Measurements from ENCODE around the gene CHST14. TPM values are rescaled to one million over a fixed set of nuclear protein-coding genes. Genes with fewer than 3 reads are reported as not detected.
"Not testable (repeated sequence)": the region's sequence is repeated elsewhere in the genome, so short reads cannot be mapped to it uniquely, and the experiment has no call there.

CHST14 gene
- total RNA-seq, 2 donors from 2014 or later = 9.1 to 14.7 TPM

DNA sequence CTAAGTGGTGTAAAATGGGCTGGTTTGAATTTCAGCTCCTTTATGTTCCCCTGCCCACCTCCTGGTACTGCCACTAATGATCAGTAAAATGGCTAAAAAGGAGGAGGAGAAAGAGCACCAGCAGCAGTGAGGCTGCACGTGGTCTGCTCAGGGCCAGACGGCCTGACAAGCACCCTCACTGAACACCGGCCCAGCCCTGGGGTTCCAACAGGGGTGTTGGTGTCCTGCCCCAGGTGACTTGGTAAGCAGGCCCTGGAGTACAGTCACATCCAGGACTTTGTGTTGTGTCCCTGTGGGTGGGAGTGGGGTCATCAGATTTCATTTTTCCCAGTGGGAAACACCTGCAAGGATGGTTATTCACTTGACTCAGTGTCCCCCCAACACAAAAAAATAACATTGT, 24.6 kb upstream of the CHST14 start:
- Mint-ChIP-seq H3K27me3 (no peaks in the 10 kb centered on the region), H3K4me3 (no peak overlapping the region), H3K4me1 (ENCODE audit: low read depth in 2 of 2) (peaks cover 43 to 46% of the 10 kb centered on the region in 2 donors), H3K36me3 (no peaks in the 10 kb centered on the region), H3K9me3 (no peaks in the 10 kb centered on the region), H3K27ac (no peak overlapping the region)
- DNase-seq (ENCODE audit: low spot score) (no peak), ATAC-seq (no peak)

DNA sequence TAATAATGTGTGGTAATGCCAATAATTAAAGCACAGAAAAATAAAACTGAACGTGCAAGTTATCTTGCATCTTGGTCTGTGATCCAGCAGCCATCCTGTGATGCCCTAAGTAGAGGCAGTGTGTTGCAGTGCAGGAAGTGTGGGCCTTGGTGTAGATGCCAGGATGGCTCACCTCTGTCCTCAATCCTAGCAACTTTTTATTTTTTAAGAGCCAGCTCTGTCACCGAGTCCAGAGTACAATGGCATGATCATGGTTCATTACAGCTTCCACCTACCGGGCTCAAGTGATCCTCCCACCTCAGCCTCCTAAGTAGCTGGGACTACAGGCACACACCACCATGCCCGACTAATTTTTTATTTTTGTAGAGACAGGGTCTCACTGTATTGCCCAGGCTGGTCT, 22.4 kb upstream of the CHST14 start:
- Mint-ChIP-seq H3K9me3 (no peaks in the 10 kb centered on the region), H3K4me3 (no peak overlapping the region), H3K27me3 (no peaks in the 10 kb centered on the region), H3K27ac (no peak overlapping the region), H3K4me1 (ENCODE audit: low read depth in 2 of 2) (peaks cover 54 to 61% of the 10 kb centered on the region in 2 donors), H3K36me3 (no peaks in the 10 kb centered on the region)
- ATAC-seq (no peak), DNase-seq (ENCODE audit: low spot score) (peak; percentile 38)

DNA sequence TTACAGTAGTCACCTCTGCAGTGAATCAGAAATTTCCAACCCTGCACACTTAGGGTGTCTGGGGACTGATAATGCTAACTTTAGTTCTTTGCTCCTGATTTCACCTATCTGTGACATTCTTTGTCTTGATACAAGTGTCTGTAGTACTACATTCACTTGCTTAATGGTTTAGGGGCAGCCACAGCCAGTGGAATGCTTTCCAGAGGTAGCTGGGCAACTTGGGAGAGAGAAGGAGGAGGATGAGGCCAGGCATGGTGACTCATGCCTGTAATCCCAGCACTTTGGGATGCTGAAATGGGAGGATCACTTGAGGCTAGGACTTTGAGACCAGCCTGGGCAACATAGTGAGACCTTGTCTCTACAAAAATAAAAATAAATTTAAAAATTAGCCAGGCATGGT, 21.5 kb upstream of the CHST14 start:
- peaks cover 54 to 61% of the 10 kb centered on the region in 2 donors for H3K4me1 Mint-ChIP-seq (ENCODE audit: low read depth in 2 of 2)
- H3K27me3 Mint-ChIP-seq = no peaks in the 10 kb centered on the region
- peak overlapping the region; percentile 40 to 50 for H3K27ac Mint-ChIP-seq
- ATAC-seq (no peak), DNase-seq (ENCODE audit: low spot score) (no peak)
- no peak overlapping the region for H3K4me3 Mint-ChIP-seq
- no peaks in the 10 kb centered on the region for H3K36me3 Mint-ChIP-seq
- no peaks in the 10 kb centered on the region for H3K9me3 Mint-ChIP-seq

DNA sequence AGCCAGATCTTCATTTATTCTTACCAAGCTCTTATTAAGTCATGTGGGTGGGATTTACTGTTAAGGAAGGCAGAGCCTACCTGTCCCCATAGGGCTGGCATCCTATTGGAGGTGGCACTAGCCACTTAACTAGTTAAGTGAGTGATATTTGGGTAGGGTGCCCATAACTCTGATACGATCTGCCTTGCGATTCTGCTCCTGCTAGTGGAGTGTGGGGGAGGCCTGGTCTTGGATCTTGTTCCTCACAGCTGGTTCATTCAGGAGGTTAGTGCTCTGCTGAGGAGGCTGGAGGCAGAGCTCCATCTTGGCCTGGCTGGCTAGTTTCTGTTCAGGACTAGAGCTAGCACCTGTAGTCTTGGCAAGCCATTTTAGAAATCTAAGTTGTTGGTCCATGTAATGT, 20.7 kb upstream of the CHST14 start:
- Mint-ChIP-seq H3K4me1 (ENCODE audit: low read depth in 2 of 2) (peaks cover 54 to 59% of the 10 kb centered on the region in 2 donors), H3K27me3 (no peaks in the 10 kb centered on the region), H3K9me3 (no peaks in the 10 kb centered on the region), H3K27ac (peak overlapping the region; percentile 40 to 50), H3K36me3 (no peaks in the 10 kb centered on the region), H3K4me3 (no peak overlapping the region)
- no peak for ATAC-seq
- peak; percentile 8 for DNase-seq (ENCODE audit: low spot score)

- H3K27me3 Mint-ChIP-seq = no peaks in the 10 kb centered on the region
- ATAC-seq = no peak
- H3K4me3 Mint-ChIP-seq = peak overlapping the region; percentile 78
- H3K4me1 Mint-ChIP-seq (ENCODE audit: low read depth in 2 of 2) = peaks cover 55 to 63% of the 10 kb centered on the region in 2 donors
- H3K36me3 Mint-ChIP-seq = no peaks in the 10 kb centered on the region
- peak overlapping the region; percentile 81 to 86 for H3K27ac Mint-ChIP-seq
- DNase-seq (ENCODE audit: low spot score) = no peak
- H3K9me3 Mint-ChIP-seq = no peaks in the 10 kb centered on the region
These were observed 19.1 kb upstream of the CHST14 start for GRCh38 chr15:40451527-40452158.

DNA sequence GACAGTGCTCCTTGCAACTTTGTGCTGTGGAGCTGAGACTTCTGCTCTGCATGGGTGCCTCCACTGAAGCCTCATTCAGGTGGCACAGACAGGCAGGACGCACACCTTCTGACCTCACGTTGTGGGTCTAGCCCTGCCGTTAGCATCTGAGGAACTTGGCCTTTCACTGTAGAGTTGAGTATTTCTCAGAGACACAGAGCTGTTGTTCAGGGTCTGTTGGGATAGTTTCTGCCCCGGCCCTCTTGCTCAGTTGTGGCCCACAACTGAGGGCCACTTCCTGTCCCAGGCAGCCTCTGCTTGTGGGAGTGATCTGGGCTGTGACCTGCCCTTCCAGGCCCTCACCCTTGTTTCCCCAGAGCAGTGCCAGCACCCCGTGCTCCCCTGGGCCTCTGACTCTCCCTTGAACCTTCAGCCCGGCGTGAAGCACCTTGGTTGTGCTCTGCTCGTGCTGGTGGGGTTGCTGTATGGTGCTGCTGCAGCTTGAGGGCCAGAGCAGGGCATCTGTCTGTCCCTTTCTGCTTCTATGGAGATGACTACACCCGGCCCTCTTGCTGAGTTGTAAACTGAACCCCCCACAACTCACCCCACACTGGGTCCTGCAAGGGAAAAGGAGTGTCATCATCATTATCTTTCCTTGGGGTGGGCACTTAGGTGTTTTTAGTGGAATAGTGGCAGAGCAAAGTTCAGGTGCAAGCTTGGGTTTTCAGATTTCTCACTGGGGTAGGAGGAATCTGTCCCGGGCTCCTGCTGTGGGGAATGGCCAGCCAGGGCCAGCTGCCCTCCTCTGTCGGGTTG, 18.3 kb upstream of the CHST14 start:
- no peaks in the 10 kb centered on the region for H3K9me3 Mint-ChIP-seq
- peaks cover 59 to 63% of the 10 kb centered on the region in 2 donors for H3K4me1 Mint-ChIP-seq (ENCODE audit: low read depth in 2 of 2)
- peak overlapping the region; percentile 81 to 86 for H3K27ac Mint-ChIP-seq
- ATAC-seq = peak; percentile 76 to 80
- no peaks in the 10 kb centered on the region for H3K36me3 Mint-ChIP-seq
- peak overlapping the region; percentile 78 for H3K4me3 Mint-ChIP-seq
- DNase-seq (ENCODE audit: low spot score) = no peak
- H3K27me3 Mint-ChIP-seq = no peaks in the 10 kb centered on the region

DNA sequence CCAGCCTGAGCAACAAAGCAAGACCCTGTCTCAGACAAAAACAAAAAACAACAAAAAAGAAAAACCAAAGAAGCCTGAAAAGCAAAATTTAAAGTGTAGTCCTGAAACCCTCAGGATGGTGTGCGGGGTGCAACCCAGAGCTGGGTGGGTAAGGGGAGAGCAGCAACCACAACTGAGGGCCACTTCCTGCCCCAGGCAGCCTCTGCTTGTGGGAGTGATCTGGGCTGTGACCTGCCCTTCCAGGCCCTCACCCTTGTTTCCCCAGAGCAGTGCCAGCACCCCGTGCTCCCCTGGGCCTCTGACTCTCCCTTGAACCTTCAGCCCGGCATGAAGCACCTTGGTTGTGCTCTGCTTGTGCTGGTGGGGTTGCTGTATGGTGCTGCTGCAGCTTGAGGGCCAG, 16.8 kb upstream of the CHST14 start:
- H3K27me3 Mint-ChIP-seq, H3K36me3 Mint-ChIP-seq, H3K9me3 Mint-ChIP-seq: not testable (repeated sequence)
- Mint-ChIP-seq H3K4me1 (ENCODE audit: low read depth in 2 of 2) (peaks cover 59 to 63% of the 10 kb centered on the region in 2 donors), H3K27ac (peak overlapping the region; percentile 81 to 86), H3K4me3 (peak overlapping the region; percentile 78)
- peak; percentile 55 for DNase-seq (ENCODE audit: low spot score)
- peak; percentile 74 to 78 for ATAC-seq

- Mint-ChIP-seq H3K27me3 (no peaks in the 10 kb centered on the region), H3K4me3 (peak overlapping the region; percentile 78), H3K36me3 (no peaks in the 10 kb centered on the region), H3K9me3 (no peaks in the 10 kb centered on the region), H3K4me1 (ENCODE audit: low read depth in 2 of 2) (peaks cover 57 to 58% of the 10 kb centered on the region in 2 donors), H3K27ac (peak overlapping the region; percentile 81 to 86)
- ATAC-seq = no peak
- no peak for DNase-seq (ENCODE audit: low spot score)
These were observed 15.8 kb upstream of the CHST14 start for GRCh38 chr15:40454904-40455391.

- peak overlapping the region in 1 of 2 donors; percentile 69 for H3K27ac Mint-ChIP-seq
- H3K4me1 Mint-ChIP-seq (ENCODE audit: low read depth in 2 of 2) = peaks cover 51% of the 10 kb centered on the region in 2 donors
- no peak for DNase-seq (ENCODE audit: low spot score)
- H3K9me3 Mint-ChIP-seq = no peaks in the 10 kb centered on the region
- H3K27me3 Mint-ChIP-seq = no peaks in the 10 kb centered on the region
- ATAC-seq = no peak
- no peak overlapping the region for H3K4me3 Mint-ChIP-seq
- no peaks in the 10 kb centered on the region for H3K36me3 Mint-ChIP-seq
These were observed 14.5 kb upstream of the CHST14 start for GRCh38 chr15:40456299-40456712.

DNA sequence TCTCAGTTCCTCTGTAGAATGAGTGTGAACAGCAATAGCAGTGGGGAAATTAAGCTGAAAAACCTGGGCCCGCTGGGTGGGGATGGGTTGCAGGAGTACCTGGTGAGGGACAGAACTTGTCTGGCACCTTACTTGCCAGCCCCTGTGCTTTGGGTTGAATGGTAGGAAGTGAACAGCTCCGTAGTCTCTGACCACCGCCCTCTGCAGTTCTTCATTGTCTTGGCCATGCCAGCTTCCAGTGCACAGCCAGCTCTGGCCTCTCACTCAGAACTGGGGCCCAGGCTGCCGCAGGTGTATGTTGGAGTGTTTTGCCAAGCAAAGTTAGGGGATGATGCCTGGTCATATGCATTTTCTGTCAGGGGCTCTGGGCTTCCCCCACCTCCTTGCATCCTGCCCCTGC, 14.0 kb upstream of the CHST14 start:
- Mint-ChIP-seq H3K4me1 (ENCODE audit: low read depth in 2 of 2) (peaks cover 46 to 47% of the 10 kb centered on the region in 2 donors), H3K4me3 (no peak overlapping the region), H3K27ac (peak overlapping the region in 1 of 2 donors; percentile 69), H3K27me3 (no peaks in the 10 kb centered on the region), H3K36me3 (no peaks in the 10 kb centered on the region), H3K9me3 (no peaks in the 10 kb centered on the region)
- no peak for DNase-seq (ENCODE audit: low spot score)
- no peak for ATAC-seq

DNA sequence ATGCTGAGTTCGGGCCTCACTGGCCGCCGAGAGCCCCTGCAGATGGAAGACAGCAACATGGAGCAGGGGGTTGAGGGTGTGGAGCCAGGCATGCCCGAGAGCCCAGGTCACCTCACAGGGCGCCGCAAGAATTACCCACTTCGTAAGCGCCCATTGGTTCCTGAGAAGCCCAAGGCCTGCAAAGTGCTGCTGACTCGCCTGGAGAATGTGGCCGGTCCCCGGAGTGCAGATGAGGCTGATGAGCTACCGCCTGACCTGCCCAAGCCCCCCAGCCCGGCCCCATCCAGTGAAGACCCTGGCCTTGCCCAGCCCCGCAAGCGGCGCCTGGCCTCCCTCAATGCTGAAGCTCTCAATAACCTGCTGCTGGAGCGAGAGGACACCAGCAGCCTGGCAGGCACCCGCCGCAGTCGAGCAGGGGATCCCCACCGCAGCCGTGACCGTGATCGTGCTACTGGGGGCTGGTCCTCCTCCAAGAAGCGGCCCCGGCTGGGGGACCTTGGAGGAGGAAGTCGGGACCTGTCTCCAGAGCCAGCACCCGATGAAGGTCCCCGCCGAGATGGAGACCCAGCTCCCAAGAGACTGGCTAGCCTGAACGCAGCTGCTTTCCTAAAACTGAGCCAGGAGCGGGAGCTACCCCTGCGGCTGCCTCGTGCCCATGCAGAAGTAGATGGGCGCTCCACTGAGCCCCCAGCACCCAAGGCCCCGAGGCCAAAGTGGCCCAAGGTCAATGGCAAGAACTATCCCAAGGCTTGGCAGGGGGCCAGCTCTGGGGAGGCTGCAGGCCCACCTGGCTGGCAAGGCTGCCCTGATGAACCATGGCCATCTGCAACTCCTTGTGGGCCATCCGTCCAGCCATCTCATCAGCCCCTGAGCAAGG, 12.1 kb upstream of the CHST14 start:
- H3K27ac Mint-ChIP-seq = no peak overlapping the region
- no peaks in the 10 kb centered on the region for H3K27me3 Mint-ChIP-seq
- H3K9me3 Mint-ChIP-seq = no peaks in the 10 kb centered on the region
- DNase-seq (ENCODE audit: low spot score) (no peak), ATAC-seq (peak in 1 of 2 donors; percentile 21)
- H3K4me1 Mint-ChIP-seq (ENCODE audit: low read depth in 2 of 2) = peaks cover 26 to 27% of the 10 kb centered on the region in 2 donors
- H3K4me3 Mint-ChIP-seq = no peak overlapping the region
- no peaks in the 10 kb centered on the region for H3K36me3 Mint-ChIP-seq

GRCh38 chr15:40459391-40460015, 11.3 kb upstream of the CHST14 start:
- H3K36me3 Mint-ChIP-seq = no peaks in the 10 kb centered on the region
- H3K27me3 Mint-ChIP-seq = no peaks in the 10 kb centered on the region
- H3K27ac Mint-ChIP-seq = no peak overlapping the region
- peaks cover 19% of the 10 kb centered on the region in 2 donors for H3K4me1 Mint-ChIP-seq (ENCODE audit: low read depth in 2 of 2)
- no peak for ATAC-seq
- H3K4me3 Mint-ChIP-seq = no peak overlapping the region
- no peak for DNase-seq (ENCODE audit: low spot score)
- H3K9me3 Mint-ChIP-seq = no peaks in the 10 kb centered on the region

DNA sequence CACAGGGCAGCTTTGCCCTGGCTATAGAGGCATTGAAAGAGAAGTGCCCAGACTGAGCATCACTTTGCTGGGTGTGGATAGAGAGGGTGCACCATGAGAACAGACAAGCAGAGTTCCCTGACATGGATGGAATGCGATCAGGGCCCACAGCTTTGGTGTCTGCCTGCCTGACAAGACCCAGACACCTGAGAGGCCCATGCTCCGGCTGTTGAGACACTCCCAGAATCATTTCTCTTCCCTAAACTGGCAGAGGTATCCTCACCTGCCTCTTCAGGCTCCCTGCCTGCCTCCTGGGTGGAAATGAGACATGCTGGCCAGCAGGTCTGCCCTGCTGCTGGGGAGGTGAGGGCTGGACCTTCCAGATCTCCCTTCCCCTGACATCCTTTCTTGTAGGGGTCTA, 10.4 kb upstream of the CHST14 start:
- Mint-ChIP-seq H3K4me3 (no peak overlapping the region), H3K4me1 (ENCODE audit: low read depth in 2 of 2) (peaks cover 10 to 12% of the 10 kb centered on the region in 2 donors), H3K9me3 (no peaks in the 10 kb centered on the region), H3K36me3 (no peaks in the 10 kb centered on the region), H3K27me3 (no peaks in the 10 kb centered on the region), H3K27ac (no peak overlapping the region)
- DNase-seq (ENCODE audit: low spot score) = no peak
- ATAC-seq = no peak
